GM21381 (cell line): Measurements from ENCODE around the gene DPP8.

Source experiments
- ATAC-seq: cut with Tn5 transposase; IDR thresholded peaks from one replicate; pipeline ENCODE4 v1.9.1; 2021; ENCODE audit warnings: mild to moderate bottlenecking, moderate library complexity; ENCODE audit not compliant: unreplicated experiment

The DPP8 gene

GRCh38 chr15:65426216-65426853 lies 91.2 kb downstream of the DPP8 start:
- no peak for ATAC-seq

DNA sequence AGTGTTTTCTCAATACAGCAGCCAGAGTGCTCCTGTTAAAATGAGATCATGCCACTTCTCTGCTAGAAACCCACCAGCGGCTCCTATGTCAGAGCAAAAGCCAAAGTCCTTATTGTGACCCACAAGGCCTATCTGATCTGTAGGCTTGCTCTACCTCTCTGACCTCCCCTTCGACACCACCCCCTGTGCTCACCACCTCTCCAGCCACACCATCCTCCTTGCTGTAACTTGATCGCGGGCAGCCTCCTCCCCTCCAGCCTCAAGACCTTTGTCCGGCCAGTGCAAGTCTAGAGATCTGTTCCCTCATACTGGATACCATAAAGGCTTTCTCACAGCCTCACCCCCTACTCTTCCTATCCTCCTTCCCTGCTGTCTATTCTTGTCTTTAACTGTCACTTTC lies 92.8 kb downstream of the DPP8 start:
- ATAC-seq = no peak

DNA sequence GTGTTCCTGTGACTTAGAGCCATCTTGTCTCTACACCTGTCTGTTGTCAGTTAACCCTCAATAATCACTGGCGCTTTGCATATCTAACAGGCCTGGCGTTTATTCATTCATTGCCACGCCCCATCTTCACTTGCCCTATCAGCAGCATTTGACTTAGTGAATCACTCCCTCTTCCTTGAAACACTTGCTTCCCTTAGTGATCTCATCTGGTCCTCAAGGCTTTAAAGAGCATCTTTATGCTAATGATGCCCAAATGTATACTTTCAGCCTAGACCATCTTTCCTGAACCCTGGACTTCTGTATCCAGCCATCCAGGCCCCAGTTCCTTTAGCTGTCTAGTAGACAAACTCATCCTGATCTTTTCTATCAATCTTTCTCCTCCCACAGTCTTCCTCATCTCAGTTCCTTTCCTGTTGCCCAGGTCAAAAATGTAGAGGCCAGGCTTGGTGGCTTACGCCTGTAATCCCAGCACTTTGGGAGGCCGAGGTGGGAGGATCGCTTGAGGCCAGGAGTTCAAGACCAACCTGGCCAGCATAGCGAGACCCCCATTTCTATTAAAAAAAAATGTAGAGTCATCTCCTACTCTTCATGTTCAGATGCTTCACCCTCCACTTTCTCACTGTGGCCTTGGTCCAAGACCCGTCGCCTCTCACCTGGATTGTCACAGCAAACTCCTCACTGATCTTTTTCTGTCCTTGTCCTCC lies 93.4 kb downstream of the DPP8 start:
- ATAC-seq = no peak

DNA sequence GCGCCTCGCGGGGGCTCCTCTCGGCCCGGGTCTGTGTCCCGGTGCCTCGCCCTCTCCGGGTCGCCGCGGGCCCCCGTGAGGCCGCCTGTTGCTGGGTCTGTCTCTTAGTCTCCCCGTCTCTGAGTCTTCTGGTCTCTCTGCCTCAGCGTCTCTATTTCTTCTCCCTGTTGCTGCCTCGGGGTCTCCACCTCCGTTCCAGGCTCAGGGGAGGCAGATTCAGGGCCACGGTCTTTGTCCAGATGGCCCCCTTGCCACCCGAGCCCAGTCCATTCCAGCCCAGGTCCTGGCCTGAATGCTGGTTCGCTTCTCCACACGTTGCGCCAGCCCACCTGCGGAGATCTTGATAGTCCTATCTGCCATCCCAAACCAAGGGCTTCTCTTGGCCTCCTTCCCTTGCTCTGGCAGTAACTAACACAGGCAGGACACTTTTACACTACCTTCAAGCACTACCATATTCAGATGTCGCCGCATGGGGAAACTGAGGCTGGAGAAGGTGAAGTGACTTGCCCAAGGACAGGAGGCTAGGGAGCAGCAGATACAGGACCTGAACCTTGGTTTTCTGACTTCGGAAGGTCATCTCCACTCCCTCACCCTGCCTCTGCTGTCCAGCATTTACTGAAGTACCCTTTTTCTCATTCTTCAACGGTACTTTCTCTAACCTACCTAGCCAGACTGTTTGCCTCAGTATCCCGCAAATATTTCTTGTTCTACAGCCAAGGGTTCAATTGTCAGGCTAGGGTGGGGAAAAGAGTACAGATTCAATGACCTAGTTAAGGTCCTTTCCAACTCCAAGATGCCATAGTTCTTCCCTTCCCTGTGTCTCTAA lies 94.1 kb downstream of the DPP8 start:
- ATAC-seq = no peak

DNA sequence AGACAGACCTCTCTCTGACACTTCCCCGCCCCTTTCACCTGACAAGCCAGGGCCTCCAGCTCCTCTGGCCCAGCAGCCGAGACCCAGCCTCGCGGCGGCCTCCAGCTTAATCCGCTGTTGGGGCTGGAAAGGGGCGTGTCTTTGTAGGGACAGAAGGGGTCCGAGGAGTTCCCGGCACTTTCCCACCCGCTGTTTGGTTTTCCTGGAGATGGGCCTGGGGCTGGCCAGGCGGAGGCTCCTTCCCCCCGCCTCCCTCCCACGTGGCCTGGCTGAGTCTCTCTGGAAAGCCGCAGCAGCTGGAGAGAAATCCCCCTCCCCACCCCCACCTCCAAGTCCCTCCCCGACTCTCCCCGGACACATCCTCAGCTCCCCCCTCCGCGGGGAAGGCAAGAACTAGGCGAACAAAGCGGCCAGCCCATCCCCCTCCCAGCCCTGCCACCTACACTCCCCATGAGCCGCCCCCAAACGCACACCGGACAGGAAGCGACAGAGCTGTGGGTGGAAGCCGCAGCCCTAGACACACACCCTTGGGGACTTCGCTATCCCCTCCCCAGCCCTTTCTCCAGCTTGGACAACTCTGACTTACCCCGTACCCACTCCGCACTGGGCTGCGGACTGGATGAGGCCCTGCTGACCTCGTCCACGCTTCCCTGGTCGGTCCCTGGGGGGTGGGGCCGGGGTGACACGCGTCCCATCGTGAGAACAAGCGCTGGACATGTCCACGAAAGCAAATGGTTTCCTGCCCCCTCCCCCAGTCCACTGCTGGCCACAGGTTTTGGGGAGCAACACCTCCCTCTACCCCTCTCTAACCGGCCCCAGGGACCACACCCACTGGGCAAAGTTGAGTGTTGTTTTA lies 95.9 kb downstream of the DPP8 start:
- no peak for ATAC-seq

DNA sequence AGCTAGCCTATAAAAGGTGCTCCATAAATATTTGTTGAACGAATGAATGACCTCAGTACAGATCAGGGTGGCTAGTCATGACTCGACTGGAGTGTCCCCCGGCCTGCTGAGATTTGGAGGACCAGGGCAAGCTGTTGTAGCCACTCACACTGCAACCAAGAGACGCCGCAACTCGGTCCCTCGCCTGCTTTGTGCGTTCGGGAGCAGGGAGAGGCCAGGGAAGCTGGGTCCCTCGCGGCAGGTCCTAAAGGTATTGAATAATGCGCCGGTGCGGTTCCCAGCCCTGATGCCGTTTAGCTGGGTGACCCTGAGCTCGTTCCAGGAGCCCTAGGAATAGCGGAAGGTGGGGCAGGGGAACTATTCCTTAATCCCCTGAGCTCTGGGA lies 96.5 kb downstream of the DPP8 start:
- ATAC-seq = no peak

DNA sequence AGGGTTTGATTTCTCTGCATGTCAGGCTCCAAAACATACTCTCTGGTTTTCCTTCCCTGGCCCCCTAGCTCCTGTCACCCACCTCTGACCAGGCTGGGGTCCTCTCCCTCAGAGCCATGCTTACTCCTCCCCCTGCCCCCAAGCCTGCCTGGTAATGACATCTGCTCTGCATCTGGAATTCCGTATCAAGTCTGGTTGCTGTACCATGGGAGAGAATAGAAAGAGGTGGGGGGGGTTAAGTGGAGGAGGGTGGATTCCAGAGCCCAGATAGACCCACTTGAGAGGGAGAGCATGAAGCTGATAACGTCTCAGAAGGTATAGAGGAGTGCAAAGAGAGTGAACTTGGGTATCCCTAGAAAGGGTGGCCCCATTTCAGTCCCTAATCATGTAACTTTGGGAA lies 98.9 kb downstream of the DPP8 start:
- ATAC-seq = no peak

DNA sequence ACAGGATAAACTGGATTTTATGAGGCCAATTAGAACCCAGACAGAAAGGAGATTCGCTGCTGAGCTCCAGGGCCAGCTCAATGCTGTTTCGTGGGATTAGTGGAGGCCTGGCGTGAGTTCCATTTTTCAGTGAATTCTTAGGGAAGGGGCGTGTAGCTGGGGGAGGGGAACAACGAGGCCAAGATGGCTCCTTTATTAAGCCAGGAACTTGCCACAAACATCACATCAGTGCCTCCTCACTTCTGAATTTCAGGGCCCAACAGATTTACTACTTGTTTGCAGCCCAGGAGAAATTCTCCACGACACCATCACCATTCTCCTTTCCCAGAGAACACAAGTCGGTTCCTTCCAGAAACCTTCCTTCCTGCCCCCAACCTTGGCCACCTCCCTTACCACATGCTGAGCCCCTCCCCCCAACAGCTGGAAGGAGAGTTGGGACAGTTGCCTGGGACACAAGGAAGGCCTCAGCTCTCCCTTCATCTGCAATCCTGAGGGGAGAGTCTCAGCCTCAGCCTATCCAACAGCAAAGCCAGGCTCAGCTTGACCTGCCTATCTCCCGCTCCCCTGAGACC lies 100.6 kb downstream of the DPP8 start:
- no peak for ATAC-seq

- no peak for ATAC-seq
Measured at GRCh38 chr15:65414841-65415621, 102.5 kb downstream of the DPP8 start.

- no peak for ATAC-seq
Measured at GRCh38 chr15:65413760-65414144, 103.7 kb downstream of the DPP8 start.

DNA sequence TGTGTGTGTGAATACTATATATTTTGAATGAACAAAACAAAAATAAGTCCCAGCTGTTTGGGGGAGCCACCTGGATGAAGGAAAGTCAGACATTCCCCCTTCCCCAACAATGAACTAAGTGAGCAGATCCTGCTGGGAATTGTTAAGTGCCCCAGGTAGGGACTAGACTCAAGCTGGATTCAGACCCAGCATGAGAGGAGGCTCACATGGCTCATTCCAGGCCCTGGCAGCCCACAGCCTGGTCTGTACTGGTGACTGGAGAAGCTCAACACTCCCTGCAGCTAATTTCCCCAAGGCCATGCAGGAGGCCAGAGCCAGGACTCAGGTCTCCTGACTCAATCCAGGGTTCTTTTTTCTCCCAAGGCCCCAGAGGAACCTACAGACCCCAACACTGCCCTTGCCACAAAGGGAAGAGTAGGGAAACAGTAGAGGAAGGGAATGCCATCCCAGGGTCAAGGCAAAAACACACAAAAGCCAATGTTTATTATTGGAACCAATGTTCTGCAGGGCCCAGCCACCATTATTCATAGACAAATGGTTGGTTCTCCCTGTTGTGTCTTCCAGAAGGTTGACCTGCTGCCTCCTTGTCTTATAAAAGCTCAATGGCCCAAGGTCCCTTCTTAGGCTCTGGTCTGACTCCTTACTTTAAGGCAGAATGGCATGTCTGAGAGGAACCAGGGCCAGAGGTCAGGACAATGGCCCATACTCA lies 104.3 kb downstream of the DPP8 start:
- no peak for ATAC-seq

- no peak for ATAC-seq
Measured at GRCh38 chr15:65412556-65412955, 104.9 kb downstream of the DPP8 start.

DNA sequence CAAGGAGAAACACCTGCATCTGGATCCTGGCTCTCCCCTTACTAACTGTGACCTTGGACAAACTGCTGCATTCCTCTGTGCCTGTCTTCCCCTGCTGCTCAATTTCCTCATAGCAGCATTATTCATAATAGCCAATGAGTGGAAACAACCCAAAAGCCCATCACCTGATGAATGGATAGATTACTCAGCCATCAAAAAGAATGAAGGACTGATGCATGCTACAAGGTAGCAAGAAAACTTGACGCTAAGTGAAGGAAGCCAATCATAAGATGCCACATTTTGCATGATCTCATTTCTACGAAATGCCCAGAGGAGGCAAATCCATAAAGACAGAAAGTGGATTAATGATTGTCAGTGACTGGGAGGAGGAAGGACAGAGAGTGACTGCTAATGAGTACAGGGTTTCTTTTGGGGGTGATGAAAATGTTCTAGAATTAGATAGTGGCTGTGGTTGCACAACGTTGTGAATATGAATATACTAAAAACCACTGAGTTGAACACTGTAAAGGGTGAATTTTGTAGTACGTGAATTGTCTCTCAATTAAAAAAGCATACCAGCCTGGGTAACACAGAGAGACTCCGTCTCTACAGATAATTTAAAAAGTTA lies 105.9 kb downstream of the DPP8 start:
- ATAC-seq = no peak

DNA sequence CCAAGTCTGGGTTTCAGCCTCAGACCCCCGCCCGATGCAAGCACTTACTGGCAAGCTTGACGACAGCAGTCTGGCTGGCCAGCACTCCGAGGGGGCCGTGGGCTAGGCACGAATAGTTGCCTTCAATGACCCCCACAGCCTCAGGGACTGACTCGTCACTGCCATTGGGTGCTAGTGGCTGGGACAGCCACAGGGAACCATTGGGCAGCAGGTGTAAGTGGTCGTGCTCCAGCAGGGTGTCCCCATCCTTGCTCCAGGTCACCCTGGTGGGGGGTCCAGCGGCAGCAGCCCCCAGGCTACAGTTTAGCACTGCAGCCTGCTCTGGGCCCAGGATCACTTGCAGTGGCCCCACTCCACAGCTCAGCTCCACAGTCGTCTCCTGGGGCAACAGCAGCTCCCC lies 106.5 kb downstream of the DPP8 start:
- no peak for ATAC-seq

DNA sequence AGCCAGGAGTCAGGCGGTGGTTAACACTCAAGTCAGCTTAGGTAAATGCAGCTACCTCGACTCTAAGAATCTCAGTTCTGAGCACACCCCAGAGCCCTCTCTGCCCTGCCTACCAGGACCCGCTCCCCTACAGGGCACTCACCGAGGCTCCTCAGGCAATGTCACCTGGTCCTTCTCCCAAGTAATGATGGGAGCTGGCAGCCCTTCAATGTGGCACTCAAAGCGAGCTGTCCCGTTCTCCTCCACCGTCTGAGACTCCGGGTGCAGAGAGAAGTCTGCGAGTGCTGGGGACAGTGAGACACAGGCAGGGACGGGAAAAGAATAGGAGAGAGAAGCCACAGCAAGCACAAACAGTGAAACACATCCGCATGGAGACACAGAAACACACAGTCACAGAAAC lies 107.5 kb downstream of the DPP8 start:
- no peak for ATAC-seq

- peak; percentile 49 for ATAC-seq
Measured at GRCh38 chr15:65409036-65409631, 108.4 kb downstream of the DPP8 start.

DNA sequence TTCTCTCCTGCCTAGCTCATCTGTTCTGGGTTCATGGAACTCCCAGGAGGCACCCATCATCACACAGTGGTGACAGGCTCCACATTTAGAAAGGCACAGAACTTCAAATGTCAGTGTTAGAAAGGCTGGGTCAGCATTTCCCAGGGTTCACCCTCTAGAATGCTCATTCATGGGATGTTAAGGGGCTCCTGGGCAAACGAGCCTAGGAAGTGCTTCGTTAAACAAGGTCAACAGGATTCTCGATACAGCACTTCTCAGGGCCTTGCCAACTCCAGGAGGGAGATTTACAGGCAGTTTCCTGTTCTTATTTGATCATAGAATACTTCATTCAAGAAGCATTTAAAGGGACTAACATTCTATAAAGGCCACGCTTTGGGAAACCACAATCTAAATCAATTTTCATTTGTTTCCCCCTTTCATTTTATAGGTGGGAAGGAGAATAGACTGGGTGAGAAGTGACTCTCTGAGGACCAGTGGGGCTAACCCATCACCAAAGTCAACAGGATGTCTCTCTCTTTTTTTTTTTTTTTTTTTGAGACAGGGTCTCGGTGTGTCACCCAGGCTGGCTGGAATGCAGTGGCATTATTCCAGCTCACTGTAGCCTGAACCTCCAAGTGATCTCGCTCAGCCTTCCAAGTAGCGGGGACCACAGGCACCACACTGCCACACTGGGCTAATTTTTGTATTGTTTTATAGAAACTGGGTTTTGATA lies 109.0 kb downstream of the DPP8 start:
- ATAC-seq = no peak

- ATAC-seq = no peak
Measured at GRCh38 chr15:65406424-65407000, 111.0 kb downstream of the DPP8 start.
